PFSK-1 (cell line): ENCODE results near the gene LYPD6.

Source experiments
- FOXP2 ChIP-seq: optimal IDR thresholded peaks from 2 replicates; pipeline ENCODE3; 2011; ENCODE audit warnings: borderline replicate concordance, control low read depth, inconsistent platforms; ENCODE audit not compliant: insufficient read depth; ENCODE audit errors: extremely low read length, extremely low read depth
- POLR2AphosphoS5 ChIP-seq: IDR thresholded peaks from 2 replicates; pipeline ENCODE4 v1.6.1; 2012; ENCODE audit warnings: low read depth, mild to moderate bottlenecking, control low read depth, low read length, moderate library complexity
- SIN3A ChIP-seq: IDR thresholded peaks from 2 replicates; pipeline ENCODE4 v1.6.1; 2012; ENCODE audit warnings: mild to moderate bottlenecking, low read length, moderate library complexity, borderline replicate concordance; ENCODE audit not compliant: insufficient read depth
- TAF1 ChIP-seq: IDR thresholded peaks from 2 replicates; pipeline ENCODE4 v1.6.1; 2012; ENCODE audit warnings: low read length, control low read depth, borderline replicate concordance; ENCODE audit not compliant: insufficient read depth
- TF ChIP-seq, protein P1 (sequence below), 2 experiments: IDR thresholded peaks; 2 replicates each; pipeline versions ENCODE4 v1.6.1 to v1.8.0; 2011 to 2012; ENCODE audit warnings: low read depth in 2 of 2, low read length in 2 of 2, control low read depth in 1 of 2, inconsistent platforms in 1 of 2, mild to moderate bottlenecking in 1 of 2, moderate library complexity in 1 of 2; ENCODE audit not compliant: insufficient read depth in 1 of 2

The LYPD6 gene

GRCh38 chr2:149470046-149470445, 139.7 kb downstream of the LYPD6 start:
- TF ChIP-seq, protein P1, sequence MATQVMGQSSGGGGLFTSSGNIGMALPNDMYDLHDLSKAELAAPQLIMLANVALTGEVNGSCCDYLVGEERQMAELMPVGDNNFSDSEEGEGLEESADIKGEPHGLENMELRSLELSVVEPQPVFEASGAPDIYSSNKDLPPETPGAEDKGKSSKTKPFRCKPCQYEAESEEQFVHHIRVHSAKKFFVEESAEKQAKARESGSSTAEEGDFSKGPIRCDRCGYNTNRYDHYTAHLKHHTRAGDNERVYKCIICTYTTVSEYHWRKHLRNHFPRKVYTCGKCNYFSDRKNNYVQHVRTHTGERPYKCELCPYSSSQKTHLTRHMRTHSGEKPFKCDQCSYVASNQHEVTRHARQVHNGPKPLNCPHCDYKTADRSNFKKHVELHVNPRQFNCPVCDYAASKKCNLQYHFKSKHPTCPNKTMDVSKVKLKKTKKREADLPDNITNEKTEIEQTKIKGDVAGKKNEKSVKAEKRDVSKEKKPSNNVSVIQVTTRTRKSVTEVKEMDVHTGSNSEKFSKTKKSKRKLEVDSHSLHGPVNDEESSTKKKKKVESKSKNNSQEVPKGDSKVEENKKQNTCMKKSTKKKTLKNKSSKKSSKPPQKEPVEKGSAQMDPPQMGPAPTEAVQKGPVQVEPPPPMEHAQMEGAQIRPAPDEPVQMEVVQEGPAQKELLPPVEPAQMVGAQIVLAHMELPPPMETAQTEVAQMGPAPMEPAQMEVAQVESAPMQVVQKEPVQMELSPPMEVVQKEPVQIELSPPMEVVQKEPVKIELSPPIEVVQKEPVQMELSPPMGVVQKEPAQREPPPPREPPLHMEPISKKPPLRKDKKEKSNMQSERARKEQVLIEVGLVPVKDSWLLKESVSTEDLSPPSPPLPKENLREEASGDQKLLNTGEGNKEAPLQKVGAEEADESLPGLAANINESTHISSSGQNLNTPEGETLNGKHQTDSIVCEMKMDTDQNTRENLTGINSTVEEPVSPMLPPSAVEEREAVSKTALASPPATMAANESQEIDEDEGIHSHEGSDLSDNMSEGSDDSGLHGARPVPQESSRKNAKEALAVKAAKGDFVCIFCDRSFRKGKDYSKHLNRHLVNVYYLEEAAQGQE (IDR thresholded peaks at IDR 0.05; ENCODE audit: insufficient read depth in 1 of 2, low read depth in 2 of 2, low read length in 2 of 2), result no peak
- TF ChIP-seq FOXP2, result no peak
- no peak for TF ChIP-seq TAF1
- TF ChIP-seq POLR2AphosphoS5, result no peak
- TF ChIP-seq SIN3A, result no peak

- TF ChIP-seq SIN3A (no peak), TAF1 (no peak), POLR2AphosphoS5 (no peak), FOXP2 (no peak)
- TF ChIP-seq, protein P1 (IDR thresholded peaks at IDR 0.05; ENCODE audit: insufficient read depth in 1 of 2, low read depth in 2 of 2, low read length in 2 of 2), result no peak
These were observed 142.0 kb downstream of the LYPD6 start for GRCh38 chr2:149472413-149472812.

DNA sequence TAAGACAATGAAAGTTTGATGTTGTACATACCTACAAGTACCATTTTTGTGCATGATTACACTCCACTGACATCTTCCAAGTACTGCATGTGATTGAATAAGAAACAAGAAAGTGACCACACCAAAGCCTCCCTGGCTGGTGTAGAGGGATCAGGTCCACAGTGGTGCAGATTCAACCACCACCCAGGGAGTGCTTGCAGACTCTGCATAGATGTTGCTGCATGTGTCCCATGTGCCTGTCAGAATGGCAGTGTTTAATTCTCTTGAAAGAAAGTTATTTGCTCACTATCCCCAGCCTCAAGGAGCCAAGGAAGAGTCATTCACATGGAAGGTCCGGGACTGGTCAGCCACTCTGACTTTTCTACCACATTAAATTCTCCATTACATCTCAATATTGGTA, 142.7 kb downstream of the LYPD6 start:
- TF ChIP-seq SIN3A (no peak), FOXP2 (no peak), POLR2AphosphoS5 (no peak), TAF1 (no peak)
- TF ChIP-seq, protein P1 (IDR thresholded peaks at IDR 0.05; ENCODE audit: insufficient read depth in 1 of 2, low read depth in 2 of 2, low read length in 2 of 2), result no peak

DNA sequence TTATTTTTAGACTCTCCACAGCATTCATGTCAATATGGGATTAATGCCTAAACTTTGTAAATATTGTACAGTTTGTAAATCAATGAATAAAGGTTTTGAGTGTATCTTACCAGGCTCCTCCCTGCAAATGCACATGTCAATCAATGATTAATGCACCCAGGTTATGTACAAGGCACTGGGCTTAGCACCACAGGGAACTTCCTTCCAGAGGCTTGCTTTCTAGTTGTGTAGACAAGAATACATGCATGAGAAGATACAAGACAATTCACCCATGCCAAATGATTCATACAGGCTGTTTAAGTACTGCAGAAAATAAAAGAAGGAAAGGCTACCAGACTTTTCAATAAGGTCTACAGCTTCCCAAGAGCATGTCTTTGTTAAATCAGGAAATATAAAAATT, 143.1 kb downstream of the LYPD6 start:
- TF ChIP-seq, protein P1 (IDR thresholded peaks at IDR 0.05; ENCODE audit: insufficient read depth in 1 of 2, low read depth in 2 of 2, low read length in 2 of 2), result no peak
- TF ChIP-seq TAF1 (no peak), POLR2AphosphoS5 (no peak), FOXP2 (no peak), SIN3A (no peak)

DNA sequence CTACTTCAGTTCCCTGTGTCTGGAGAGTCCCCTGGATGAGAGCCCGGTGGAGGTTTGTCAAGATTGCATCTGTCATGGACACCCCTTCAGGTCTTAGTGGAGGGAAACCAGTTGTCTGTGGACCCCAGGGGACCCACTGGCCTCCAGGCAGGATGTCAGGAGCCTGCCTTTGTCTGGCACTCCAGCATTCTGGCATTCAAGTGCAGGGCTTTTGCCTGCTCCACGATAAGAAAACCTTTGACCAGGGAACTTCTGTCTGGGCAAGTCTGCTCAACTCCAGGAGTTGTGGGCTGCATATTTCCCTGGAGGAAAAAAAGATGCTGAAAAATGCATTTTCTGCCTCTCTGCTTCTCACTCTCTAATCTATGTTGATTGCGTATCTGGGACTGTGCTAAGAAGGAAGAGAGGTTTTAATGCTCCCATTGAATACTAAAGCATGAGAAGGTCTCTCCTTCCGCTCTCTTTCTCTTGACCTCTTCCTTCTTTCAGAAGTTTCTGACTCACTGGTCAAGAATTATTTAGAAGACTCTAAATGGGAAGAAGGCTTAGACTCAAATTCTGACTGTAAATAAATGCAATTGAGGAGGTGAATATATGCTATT, 152.7 kb downstream of the LYPD6 start:
- TF ChIP-seq SIN3A (no peak), FOXP2 (no peak), TAF1 (no peak), POLR2AphosphoS5 (no peak)
- TF ChIP-seq, protein P1 (IDR thresholded peaks at IDR 0.05; ENCODE audit: insufficient read depth in 1 of 2, low read depth in 2 of 2, low read length in 2 of 2), result no peak
